OCI-LY3 (cell line): Measurements from ENCODE around the gene BIN2.

Experiments used
- CTCF ChIP-seq: fragments of 200-600, 300-600 bp; sonication (generic); IDR thresholded peaks from 2 replicates; pipeline ENCODE4 v1.5.1; 2014; ENCODE audit warnings: antibody characterized with exemption, low read length, low read depth
- EZH2phosphoT487 ChIP-seq: fragments of 200-600 bp; shearing (Covaris generic); IDR thresholded peaks from 2 replicates; pipeline ENCODE4 v1.6.1; 2018; ENCODE audit warnings: antibody characterized with exemption, mixed run types, low read depth

GRCh38 chr12:51232642-51233041, 91.3 kb downstream of the BIN2 start:
- TF ChIP-seq CTCF: no peak
- TF ChIP-seq EZH2phosphoT487: no peak
